OCI-LY1 (cell line): ENCODE measurements around the gene NALF2.

Experiments
- H2AFZ ChIP-seq: fragments of 200-600 bp; sonication (generic), shearing (Covaris generic); 2 replicates; pipeline ENCODE4 v1.6.0; 2014; ENCODE audit warnings: antibody characterized with exemption, mild to moderate bottlenecking, low read length
- H3F3A ChIP-seq: fragments of 200-600 bp; sonication (generic), shearing (Covaris generic); 2 replicates; pipeline ENCODE4 v1.6.0; 2014; ENCODE audit warnings: mild to moderate bottlenecking, antibody characterized with exemption, low read length, moderate library complexity; ENCODE audit not compliant: insufficient read depth
- H3K27ac ChIP-seq: fragments of 200-600 bp; sonication (generic); 2 replicates; pipeline ENCODE4 v1.5.1; 2014; ENCODE audit warnings: low read length, mixed run types, mild to moderate bottlenecking, low read depth; ENCODE audit not compliant: poor library complexity, severe bottlenecking
- H3K27me3 ChIP-seq: fragments of 200-600 bp; sonication (generic); 2 replicates; pipeline ENCODE4 v1.6.0; 2014; ENCODE audit warnings: antibody characterized with exemption, mild to moderate bottlenecking, low read length, moderate library complexity; ENCODE audit not compliant: insufficient read depth
- H3K36me3 ChIP-seq: fragments of 200-600 bp; sonication (generic); 2 replicates; pipeline ENCODE4 v1.6.1; 2014; ENCODE audit warnings: mild to moderate bottlenecking, antibody characterized with exemption, low read length, moderate library complexity, mixed read lengths; ENCODE audit not compliant: insufficient read depth
- H3K4me1 ChIP-seq: fragments of 200-600 bp; sonication (generic); 2 replicates; pipeline ENCODE4 v1.5.1; 2014; ENCODE audit warnings: mild to moderate bottlenecking, low read length, moderate library complexity; ENCODE audit not compliant: insufficient read depth, severe bottlenecking
- H3K4me2 ChIP-seq: fragments of 200-600 bp; sonication (generic), shearing (Covaris generic); 2 replicates; pipeline ENCODE4 v1.6.1; 2014; ENCODE audit warnings: low read length
- H3K4me3 ChIP-seq: fragments of 200-600 bp; sonication (generic); 2 replicates; pipeline ENCODE4 v1.5.1; 2014; ENCODE audit warnings: low read length, low read depth, mild to moderate bottlenecking, mixed read lengths; ENCODE audit not compliant: poor library complexity, severe bottlenecking
- H3K79me2 ChIP-seq: fragments of 200-600 bp; shearing (Covaris generic); 2 replicates; pipeline ENCODE4 v1.6.1; 2016; ENCODE audit warnings: mixed run types, low read length, mixed read lengths; ENCODE audit not compliant: insufficient read depth
- H3K9ac ChIP-seq: fragments of 200-600 bp; sonication (generic), shearing (Covaris generic); 2 replicates; pipeline ENCODE4 v1.6.1; 2014; ENCODE audit warnings: mild to moderate bottlenecking, low read length, mixed read lengths
- H3K9me2 ChIP-seq: fragments of 200-600 bp; sonication (generic), shearing (Covaris generic); 2 replicates; pipeline ENCODE4 v1.6.1; 2014; ENCODE audit warnings: low read depth, mild to moderate bottlenecking, low read length, mixed read lengths
- H3K9me3 ChIP-seq: fragments of 200-600 bp; shearing (Covaris generic); 2 replicates; pipeline ENCODE4 v1.6.1; 2014; ENCODE audit warnings: low read length, mixed read lengths
- H4K20me1 ChIP-seq: fragments of 200-600 bp; sonication (generic), shearing (Covaris generic); 2 replicates; pipeline ENCODE4 v1.6.0; 2016; ENCODE audit warnings: mild to moderate bottlenecking, low read length; ENCODE audit not compliant: insufficient read depth
- CTCF ChIP-seq: fragments of 200-600 bp; sonication (generic), shearing (Covaris generic); IDR thresholded peaks from 2 replicates; pipeline ENCODE4 v1.5.1; 2017; ENCODE audit warnings: mild to moderate bottlenecking, antibody characterized with exemption, low read length, moderate library complexity, mixed read lengths
- EZH2 ChIP-seq: fragments of 200-600 bp; sonication (generic), shearing (Covaris generic); IDR thresholded peaks from 2 replicates; pipeline ENCODE4 v1.8.0; 2017; ENCODE audit warnings: borderline replicate concordance, mixed run types, mild to moderate bottlenecking, antibody characterized with exemption, low read length, moderate library complexity, mixed read lengths

Gene NALF2

GRCh38 chrX:69539437-69539836, 35.3 kb downstream of the NALF2 start:
- Histone ChIP-seq H3K27ac (no peak overlapping the region), H3K27me3 (no peaks in the 10 kb centered on the region), H3K9ac (no peak overlapping the region), H2AFZ (no peak overlapping the region), H3K4me3 (no peak overlapping the region), H3K79me2 (no peaks in the 10 kb centered on the region), H3K4me1 (no peaks in the 10 kb centered on the region), H4K20me1 (no peaks in the 10 kb centered on the region), H3K9me3 (no peaks in the 10 kb centered on the region), H3K4me2 (no peak overlapping the region), H3F3A (no peaks in the 10 kb centered on the region), H3K9me2 (no peaks in the 10 kb centered on the region), H3K36me3 (no peaks in the 10 kb centered on the region)
- TF ChIP-seq CTCF (no peak), EZH2 (no peak)

- Histone ChIP-seq H4K20me1 (no peaks in the 10 kb centered on the region), H2AFZ (no peak overlapping the region), H3K9me3 (no peaks in the 10 kb centered on the region), H3K36me3 (no peaks in the 10 kb centered on the region), H3K27me3 (no peaks in the 10 kb centered on the region), H3K79me2 (no peaks in the 10 kb centered on the region), H3K9me2 (no peaks in the 10 kb centered on the region), H3K9ac (no peak overlapping the region), H3K4me2 (no peak overlapping the region), H3F3A (no peaks in the 10 kb centered on the region), H3K27ac (no peak overlapping the region), H3K4me3 (no peak overlapping the region), H3K4me1 (no peaks in the 10 kb centered on the region)
- TF ChIP-seq CTCF (no peak), EZH2 (no peak)
These were observed 37.8 kb downstream of the NALF2 start for GRCh38 chrX:69541956-69542355.

GRCh38 chrX:69543572-69543971, 39.4 kb downstream of the NALF2 start:
- H4K20me1 ChIP-seq: no peaks in the 10 kb centered on the region
- H3K79me2 ChIP-seq: no peaks in the 10 kb centered on the region
- no peak overlapping the region for H3K4me3 ChIP-seq
- H3K9me2 ChIP-seq: no peaks in the 10 kb centered on the region
- no peak overlapping the region for H2AFZ ChIP-seq
- no peaks in the 10 kb centered on the region for H3K9me3 ChIP-seq
- H3K4me2 ChIP-seq: no peak overlapping the region
- no peak overlapping the region for H3K27ac ChIP-seq
- no peaks in the 10 kb centered on the region for H3K27me3 ChIP-seq
- H3K9ac ChIP-seq: no peak overlapping the region
- H3K36me3 ChIP-seq: no peaks in the 10 kb centered on the region
- H3F3A ChIP-seq: no peaks in the 10 kb centered on the region
- H3K4me1 ChIP-seq: no peaks in the 10 kb centered on the region
- TF ChIP-seq CTCF (no peak), EZH2 (no peak)
